Right atrium auricular region (tissue), 2 donors: ENCODE measurements around the gene NOD2. TPM values are rescaled to one million over a fixed set of nuclear protein-coding genes. Genes with fewer than 3 reads are reported as not detected.

ENCODE experiments used
- DNase-seq: peaks from one replicate; pipeline ENCODE4 v3.0.0-alpha.2; 2019; ENCODE audit warnings: low spot score
- H3K27ac ChIP-seq, 2 donors: fragments of 200-600 bp; sonication (generic); 1 replicate in 1 of 2; 2 replicates in 1 of 2; pipeline ENCODE4 v1.5.1; 2016 to 2019
- H3K27me3 ChIP-seq, 2 donors: fragments of 200-600 bp; sonication (generic); one replicate each; pipeline versions ENCODE4 v1.5.1 to v1.6.0; 2017 to 2019
- H3K36me3 ChIP-seq: fragments of 200-600 bp; sonication (generic); one replicate; pipeline ENCODE4 v1.5.1; 2016
- H3K4me1 ChIP-seq, 2 donors: fragments of 200-600 bp; sonication (generic); one replicate each; pipeline versions ENCODE4 v1.5.1 to v1.6.0; 2017 to 2019
- H3K4me3 ChIP-seq, 2 donors: fragments of 200-600 bp; sonication (generic); 1 replicate in 1 of 2; 2 replicates in 1 of 2; pipeline ENCODE4 v1.5.1; 2017 to 2019; ENCODE audit warnings: mild to moderate bottlenecking in 1 of 2, moderate library complexity in 1 of 2
- H3K9me3 ChIP-seq, 2 donors: fragments of 200-600 bp; sonication (generic); one replicate each; pipeline ENCODE4 v1.5.1; 2019
- CTCF ChIP-seq, 2 donors: fragments of 200-600 bp; sonication (generic); IDR thresholded peaks; one replicate each; pipeline ENCODE4 v1.5.1; 2019; ENCODE audit warnings: antibody characterized with exemption in 2 of 2
- total RNA-seq, 2 donors: library from RNA; depleted of rRNA; stranded (reverse); fragments of >200 nt; gene quantifications; one replicate each; pipeline ENCODE4 v1.1.0, GENCODE V29; 2016

NOD2 gene
- total RNA-seq, 2 donors from 2014 or later: 0.44 to 1.6 TPM

GRCh38 chr16:50745940-50746339 lies 52.5 kb downstream of the NOD2 start:
- Histone ChIP-seq H3K27me3 (no peaks in the 10 kb centered on the region), H3K36me3 (no peaks in the 10 kb centered on the region), H3K4me3 (no peak overlapping the region), H3K9me3 (no peaks in the 10 kb centered on the region), H3K27ac (no peak overlapping the region), H3K4me1 (peaks cover 0 to 29% of the 10 kb centered on the region in 2 donors)
- TF ChIP-seq CTCF (IDR thresholded peaks at IDR 0.05): no peak
- no peak for DNase-seq

GRCh38 chr16:50747207-50747956 lies 54.0 kb downstream of the NOD2 start:
- Histone ChIP-seq H3K36me3 (no peaks in the 10 kb centered on the region), H3K27ac (no peak overlapping the region), H3K9me3 (no peaks in the 10 kb centered on the region), H3K4me3 (no peak overlapping the region), H3K27me3 (no peaks in the 10 kb centered on the region), H3K4me1 (peaks cover 0 to 25% of the 10 kb centered on the region in 2 donors)
- TF ChIP-seq CTCF (IDR thresholded peaks at IDR 0.05): peak in 1 of 2 donors; percentile 49
- DNase-seq: no peak

- peaks cover 21% of the 10 kb centered on the region for H3K36me3 ChIP-seq
Observed at GRCh38 chr16:50751528-50751927, 58.1 kb downstream of the NOD2 start.

GRCh38 chr16:50752471-50753235 lies 59.2 kb downstream of the NOD2 start:
- no peak overlapping the region for H3K4me3 ChIP-seq
- no peak for DNase-seq
- no peaks in the 10 kb centered on the region for H3K9me3 ChIP-seq
- H3K27me3 ChIP-seq: no peaks in the 10 kb centered on the region
- no peak for TF ChIP-seq CTCF (IDR thresholded peaks at IDR 0.05)
- H3K4me1 ChIP-seq: peaks cover 0 to 6% of the 10 kb centered on the region in 2 donors
- H3K27ac ChIP-seq: no peak overlapping the region
- peaks cover 21% of the 10 kb centered on the region for H3K36me3 ChIP-seq

More at GRCh38 chr16:50751528-50751927, 58.1 kb downstream of the NOD2 start:
- no peak for DNase-seq
- Histone ChIP-seq H3K4me1 (peaks cover 0 to 6% of the 10 kb centered on the region in 2 donors), H3K9me3 (no peaks in the 10 kb centered on the region), H3K27me3 (no peaks in the 10 kb centered on the region), H3K27ac (no peak overlapping the region), H3K4me3 (no peak overlapping the region)
- no peak for TF ChIP-seq CTCF (IDR thresholded peaks at IDR 0.05)

- Histone ChIP-seq H3K36me3 (peaks cover 21% of the 10 kb centered on the region), H3K27me3 (no peaks in the 10 kb centered on the region), H3K9me3 (no peaks in the 10 kb centered on the region), H3K27ac (no peak overlapping the region), H3K4me3 (no peak overlapping the region), H3K4me1 (no peaks in the 10 kb centered on the region)
- no peak for DNase-seq
- TF ChIP-seq CTCF (IDR thresholded peaks at IDR 0.05): no peak
Observed at GRCh38 chr16:50756473-50756872, 63.1 kb downstream of the NOD2 start.
